Body of pancreas (tissue), 4 donors: Measurements from ENCODE around the gene MMP24OS.

Experiments used
- CTCF ChIP-seq, 7 experiments: fragments of 450-650 bp in 4 of 7; fragments of 200-600 bp in 3 of 7; sonication (generic) in 3 of 7; IDR thresholded peaks; one replicate each; pipeline ENCODE4 v1.5.1; 2016 to 2019; ENCODE audit warnings: antibody characterized with exemption in 7 of 7
- POLR2A ChIP-seq, 3 donors: fragments of 450-650 bp; IDR thresholded peaks; one replicate each; pipeline ENCODE4 v1.6.1; 2016; ENCODE audit warnings: antibody characterized with exemption in 3 of 3, mild to moderate bottlenecking in 2 of 3

GRCh38 chr20:35314816-35315631, 37.1 kb upstream of the MMP24OS start:
- no peak for TF ChIP-seq CTCF (IDR thresholded peaks at IDR 0.05)
- no peak for TF ChIP-seq POLR2A (IDR thresholded peaks at IDR 0.05)
